Skin epidermis (tissue), 12 donors: Measurements from ENCODE around the gene STMP1.
"Not testable (repeated sequence)": the region's sequence is repeated elsewhere in the genome, so short reads cannot be mapped to it uniquely, and the experiment has no call there.

Source experiments
- H3K27ac ChIP-seq, 21 experiments: fragments of 200-600 bp; sonication (generic) in 11 of 21; one replicate each; pipeline ENCODE4 v1.5.0; 2020; ENCODE audit warnings: mild to moderate bottlenecking in 3 of 21, inconsistent platforms in 2 of 21, moderate library complexity in 2 of 21
- H3K4me3 ChIP-seq, 7 experiments: fragments of 200-600 bp; sonication (generic) in 2 of 7; one replicate each; pipeline ENCODE4 v1.5.0; 2020; ENCODE audit warnings: inconsistent platforms in 2 of 7, mild to moderate bottlenecking in 2 of 7, moderate library complexity in 1 of 7

STMP1 gene

GRCh38 chr7:135661311-135662122 is 797 bp upstream of the STMP1 start:
- H3K4me3 ChIP-seq = peak overlapping the region; percentile 88 to 99 (median 96)
- peak overlapping the region; percentile 46 to 98 (median 94) for H3K27ac ChIP-seq

- H3K27ac ChIP-seq = peak overlapping the region; percentile 46 to 98 (median 94)
- peak overlapping the region; percentile 88 to 99 (median 96) for H3K4me3 ChIP-seq
Measured at GRCh38 chr7:135662123-135662372, 266 bp upstream of the STMP1 start.

- Histone ChIP-seq H3K27ac (peak overlapping the region in 5 of 21 experiments; percentile 88 to 97 (median 97)), H3K4me3 (peak overlapping the region in 1 of 7 experiments; percentile 96)
Measured at GRCh38 chr7:135664046-135664589, 1.8 kb downstream of the STMP1 start.

GRCh38 chr7:135665042-135665441 is 2.7 kb downstream of the STMP1 start:
- Histone ChIP-seq H3K4me3 (no peak overlapping the region), H3K27ac (peak overlapping the region in 1 of 21 experiments; percentile 11)

- Histone ChIP-seq H3K4me3 (no peak overlapping the region), H3K27ac (no peak overlapping the region)
Measured at GRCh38 chr7:135666156-135666555, 3.8 kb downstream of the STMP1 start.

GRCh38 chr7:135666846-135667245 is 4.5 kb downstream of the STMP1 start:
- Histone ChIP-seq H3K4me3 (no peak overlapping the region), H3K27ac (no peak overlapping the region)

- H3K27ac ChIP-seq, H3K4me3 ChIP-seq: not testable (repeated sequence)
Measured at GRCh38 chr7:135667626-135668025, 5.3 kb downstream of the STMP1 start.

- not testable (repeated sequence) for H3K27ac ChIP-seq
Measured at GRCh38 chr7:135668852-135669395, 6.6 kb downstream of the STMP1 start.

GRCh38 chr7:135669774-135670173 is 7.5 kb downstream of the STMP1 start:
- Histone ChIP-seq H3K4me3 (no peak overlapping the region), H3K27ac (peak overlapping the region in 5 of 21 experiments; percentile 16 to 61 (median 32))

More at GRCh38 chr7:135668852-135669395, 6.6 kb downstream of the STMP1 start:
- not testable (repeated sequence) for H3K4me3 ChIP-seq

- peak overlapping the region in 5 of 21 experiments; percentile 16 to 61 (median 32) for H3K27ac ChIP-seq
- no peak overlapping the region for H3K4me3 ChIP-seq
Measured at GRCh38 chr7:135670179-135670578, 7.9 kb downstream of the STMP1 start.

- Histone ChIP-seq H3K4me3 (no peak overlapping the region), H3K27ac (no peak overlapping the region)
Measured at GRCh38 chr7:135672560-135673359, 10.4 kb downstream of the STMP1 start.

GRCh38 chr7:135673360-135673706 is 11.0 kb downstream of the STMP1 start:
- H3K4me3 ChIP-seq = no peak overlapping the region
- no peak overlapping the region for H3K27ac ChIP-seq

GRCh38 chr7:135678612-135679575 is 16.6 kb downstream of the STMP1 start:
- H3K27ac ChIP-seq = peak overlapping the region in 3 of 21 experiments; percentile 5 to 20 (median 17)
- H3K4me3 ChIP-seq = no peak overlapping the region

- Histone ChIP-seq H3K27ac (no peak overlapping the region), H3K4me3 (no peak overlapping the region)
Measured at GRCh38 chr7:135681762-135682161, 19.4 kb downstream of the STMP1 start.

GRCh38 chr7:135682191-135682590 is 19.9 kb downstream of the STMP1 start:
- no peak overlapping the region for H3K27ac ChIP-seq
- H3K4me3 ChIP-seq = no peak overlapping the region

GRCh38 chr7:135683609-135684008 is 21.3 kb downstream of the STMP1 start:
- Histone ChIP-seq H3K4me3 (no peak overlapping the region), H3K27ac (peak overlapping the region in 4 of 21 experiments; percentile 17 to 54 (median 20))

- Histone ChIP-seq H3K4me3 (no peak overlapping the region), H3K27ac (no peak overlapping the region)
Measured at GRCh38 chr7:135684136-135684535, 21.8 kb downstream of the STMP1 start.

GRCh38 chr7:135684699-135685098 is 22.4 kb downstream of the STMP1 start:
- H3K4me3 ChIP-seq = no peak overlapping the region
- H3K27ac ChIP-seq = no peak overlapping the region
